C4-2B (cell line): ENCODE measurements around the gene OR10Z1.

ENCODE experiments used
- CTCF ChIP-seq: fragments of 450-650 bp; conservative IDR thresholded peaks from 2 replicates; pipeline ENCODE4 v1.5.1; 2017; ENCODE audit warnings: mild to moderate bottlenecking
- ZFX ChIP-seq: fragments of 450-650 bp; IDR thresholded peaks from 2 replicates; pipeline ENCODE4 v1.6.1; 2017

GRCh38 chr1:158654571-158654970 is 49.5 kb downstream of the OR10Z1 start:
- TF ChIP-seq CTCF = no peak
- TF ChIP-seq ZFX = no peak
